Hematopoietic multipotent progenitor cell treated with erythropoietin and hydrocortisone succinate and interleukin-3 and kit ligand, for 8 days (in vitro differentiated cells): Measurements from ENCODE around the gene MYADM.

Experiments
- DNase-seq: peaks from one replicate; pipeline ENCODE4 v3.0.0-alpha.2; 2015

The MYADM gene

GRCh38 chr19:53892301-53892980 is 24.8 kb downstream of the MYADM start:
- no peak for DNase-seq

- no peak for DNase-seq
Observed at GRCh38 chr19:53892981-53893325, 25.3 kb downstream of the MYADM start.

- DNase-seq, result no peak
Observed at GRCh38 chr19:53894707-53895106, 27.0 kb downstream of the MYADM start.

- DNase-seq, result no peak
Observed at GRCh38 chr19:53896682-53897081, 29.0 kb downstream of the MYADM start.

- no peak for DNase-seq
Observed at GRCh38 chr19:53897459-53897858, 29.8 kb downstream of the MYADM start.

GRCh38 chr19:53898166-53898565 is 30.5 kb downstream of the MYADM start:
- DNase-seq, result no peak

GRCh38 chr19:53898636-53899341 is 31.1 kb downstream of the MYADM start:
- no peak for DNase-seq

GRCh38 chr19:53900191-53900860 is 32.6 kb downstream of the MYADM start:
- DNase-seq, result no peak

- peak; percentile 47 for DNase-seq
Observed at GRCh38 chr19:53903055-53903680, 35.5 kb downstream of the MYADM start.

GRCh38 chr19:53904909-53905308 is 37.2 kb downstream of the MYADM start:
- no peak for DNase-seq

- no peak for DNase-seq
Observed at GRCh38 chr19:53905787-53906186, 38.1 kb downstream of the MYADM start.

- DNase-seq, result peak; percentile 20
Observed at GRCh38 chr19:53906211-53907192, 38.8 kb downstream of the MYADM start.

GRCh38 chr19:53907193-53907581 is 39.5 kb downstream of the MYADM start:
- no peak for DNase-seq

- no peak for DNase-seq
Observed at GRCh38 chr19:53907690-53908089, 40.0 kb downstream of the MYADM start.

GRCh38 chr19:53908106-53908934 is 40.6 kb downstream of the MYADM start:
- DNase-seq, result peak; percentile 48

GRCh38 chr19:53908935-53909415 is 41.3 kb downstream of the MYADM start, which contains the start of gene CACNG7:
Gene CACNG7 (plus strand): TSS chr19:53909278. CDS start chr19:53912832, 3,554 bp downstream.
- no peak for DNase-seq

- DNase-seq, result no peak
Observed at GRCh38 chr19:53909471-53910169, 41.9 kb downstream of the MYADM start.

- no peak for DNase-seq
Observed at GRCh38 chr19:53910170-53910518, 42.5 kb downstream of the MYADM start.

GRCh38 chr19:53912653-53913052 is 45.0 kb downstream of the MYADM start:
- DNase-seq, result no peak

- DNase-seq, result no peak
Observed at GRCh38 chr19:53915000-53915399, 47.3 kb downstream of the MYADM start.

- DNase-seq, result no peak
Observed at GRCh38 chr19:53916004-53916403, 48.3 kb downstream of the MYADM start.
